Transverse colon (tissue), 4 donors: ENCODE data around the gene PPL. TPM values are rescaled to one million over a fixed set of nuclear protein-coding genes. Genes with fewer than 3 reads are reported as not detected.

Experiments used
- DNase-seq: peaks from one replicate; pipeline ENCODE4 v3.0.0-alpha.2; 2019
- H3K27ac ChIP-seq, 4 donors: fragments of 200-600 bp; sonication (generic); 2 replicates each; pipeline ENCODE4 v1.5.1; 2016 to 2018; ENCODE audit warnings: inconsistent platforms in 4 of 4
- H3K27me3 ChIP-seq: fragments of 200-600 bp; sonication (generic); 2 replicates; pipeline ENCODE4 v1.5.1; 2017; ENCODE audit warnings: inconsistent platforms
- H3K36me3 ChIP-seq, 4 donors: fragments of 200-600 bp; sonication (generic); 2 replicates each; pipeline ENCODE4 v1.5.1; 2017 to 2019; ENCODE audit warnings: inconsistent platforms in 4 of 4
- H3K4me1 ChIP-seq, 4 donors: fragments of 200-600 bp; sonication (generic); 2 replicates each; pipeline ENCODE4 v1.5.1; 2017 to 2020; ENCODE audit warnings: inconsistent platforms in 4 of 4
- H3K4me3 ChIP-seq, 4 donors: fragments of 200-600 bp; sonication (generic); 1 replicate in 1 of 4; 2 replicates in 3 of 4; pipeline versions ENCODE4 v1.5.1 to v1.6.1; 2017 to 2019; ENCODE audit warnings: inconsistent platforms in 4 of 4
- H3K9me3 ChIP-seq, 2 donors: fragments of 200-600 bp; sonication (generic); 2 replicates each; pipeline ENCODE4 v1.5.1; 2017 to 2019; ENCODE audit warnings: inconsistent platforms in 2 of 2
- CTCF ChIP-seq, 5 experiments: fragments of 200-600 bp in 3 of 5; fragments of 450-650 bp in 2 of 5; sonication (generic) in 3 of 5; IDR thresholded peaks; 1 replicate in 2 of 5; 2 replicates in 3 of 5; pipeline ENCODE4 v1.5.1; 2016 to 2017; ENCODE audit warnings: antibody characterized with exemption in 5 of 5, inconsistent platforms in 3 of 5, mild to moderate bottlenecking in 2 of 5, moderate library complexity in 1 of 5
- EP300 ChIP-seq: sonication (generic); formaldehyde crosslinking; IDR thresholded peaks from one replicate; pipeline ENCODE4 v1.6.1; 2017; ENCODE audit warnings: antibody characterized with exemption, low read depth
- POLR2A ChIP-seq: fragments of 450-650 bp; IDR thresholded peaks from one replicate; pipeline ENCODE4 v1.6.1; 2016; ENCODE audit warnings: antibody characterized with exemption, mild to moderate bottlenecking, moderate library complexity
- POLR2AphosphoS5 ChIP-seq, 3 donors: sonication (generic); formaldehyde crosslinking; IDR thresholded peaks; one replicate each; pipeline ENCODE4 v1.6.1; 2016; ENCODE audit warnings: antibody characterized with exemption in 3 of 3
- WGBS, 2 donors: methylation state at CpG; one replicate each; pipeline ENCODE4 v1.1.5; 2018; ENCODE audit warnings: low coverage in 1 of 2; 5-methylcytosine and 5-hydroxymethylcytosine counted together
- in situ Hi-C, 4 donors: fragments of 200-750 bp; cut with MboI; loops; one replicate each; pipeline versions ENCODE4 v1.15.0 to v1.15.1; 2017; ENCODE audit warnings: low sequenced_read_pairs in 3 of 4, low pct_ligation_motif_present in 1 of 4, low pct_unique_long_range_greater_than_20kb in 1 of 4
- intact Hi-C: fragments of 100-400 bp; cut with DNase I; formaldehyde crosslinking; loops from one replicate; pipeline ENCODE4 v1.15.1; 2023; ENCODE audit warnings: low total_unique reads
- total RNA-seq, 4 donors: library from RNA; depleted of rRNA; stranded (reverse); fragments of >200 nt; gene quantifications; one replicate each; pipeline ENCODE4 v1.1.0, GENCODE V29; 2016

Gene PPL
- total RNA-seq, 4 donors from 2014 or later, result 13.5 to 28.8 (median 22.8) TPM

GRCh38 chr16:4866586-4866985 lies 70.4 kb downstream of the PPL start:
- in situ Hi-C loops (no loop called here), intact Hi-C loops (no loop called here)
- 96 to 97% methylated on average over 5 to 12 of the region's 12 CpGs for WGBS, 2 donors
- DNase-seq, result no peak
- Histone ChIP-seq H3K4me1 (peaks cover 0 to 6% (median 0%) of the 10 kb centered on the region in 4 donors), H3K9me3 (no peaks in the 10 kb centered on the region), H3K36me3 (peaks cover 0 to 16% (median 2%) of the 10 kb centered on the region in 4 donors), H3K27ac (no peak overlapping the region), H3K4me3 (no peak overlapping the region), H3K27me3 (no peaks in the 10 kb centered on the region)
- no peak for TF ChIP-seq EP300
- TF ChIP-seq CTCF (IDR thresholded peaks at IDR 0.05), result no peak
- TF ChIP-seq POLR2AphosphoS5 (IDR thresholded peaks at IDR 0.05), result no peak
- TF ChIP-seq POLR2A, result no peak

GRCh38 chr16:4865231-4865860 lies 71.6 kb downstream of the PPL start:
- Histone ChIP-seq H3K36me3 (peaks cover 0 to 18% (median 4%) of the 10 kb centered on the region in 4 donors), H3K27ac (no peak overlapping the region), H3K4me1 (peaks cover 0 to 6% (median 0%) of the 10 kb centered on the region in 4 donors), H3K27me3 (no peaks in the 10 kb centered on the region), H3K9me3 (no peaks in the 10 kb centered on the region), H3K4me3 (no peak overlapping the region)
- 95 to 98% methylated on average over 13 of the region's 13 CpGs for WGBS, 2 donors
- DNase-seq, result no peak
- in situ Hi-C loops, result no loop called here
- no peak for TF ChIP-seq POLR2A
- no peak for TF ChIP-seq EP300
- TF ChIP-seq CTCF (IDR thresholded peaks at IDR 0.05), result no peak
- no peak for TF ChIP-seq POLR2AphosphoS5 (IDR thresholded peaks at IDR 0.05)
- intact Hi-C loops, result no loop called here

- Histone ChIP-seq H3K4me3 (no peak overlapping the region), H3K36me3 (peaks cover 0 to 22% (median 8%) of the 10 kb centered on the region in 4 donors), H3K4me1 (peaks cover 0 to 6% (median 0%) of the 10 kb centered on the region in 4 donors), H3K27ac (no peak overlapping the region), H3K27me3 (no peaks in the 10 kb centered on the region), H3K9me3 (no peaks in the 10 kb centered on the region)
- intact Hi-C loops (no loop called here), in situ Hi-C loops (no loop called here)
- DNase-seq, result no peak
- 84 to 85% methylated on average over 3 of the region's 3 CpGs for WGBS, 2 donors
- no peak for TF ChIP-seq CTCF (IDR thresholded peaks at IDR 0.05)
- TF ChIP-seq EP300, result no peak
- no peak for TF ChIP-seq POLR2A
- TF ChIP-seq POLR2AphosphoS5 (IDR thresholded peaks at IDR 0.05), result no peak
These were observed 72.2 kb downstream of the PPL start for GRCh38 chr16:4864728-4865127.

- in situ Hi-C loops (no loop called here), intact Hi-C loops (no loop called here)
- H3K36me3 ChIP-seq, result peaks cover 0 to 33% (median 17%) of the 10 kb centered on the region in 4 donors
- TF ChIP-seq POLR2AphosphoS5 (IDR thresholded peaks at IDR 0.05) (no peak), POLR2A (no peak), EP300 (no peak), CTCF (IDR thresholded peaks at IDR 0.05) (no peak)
- DNase-seq, result no peak
- peaks cover 0 to 6% (median 0%) of the 10 kb centered on the region in 4 donors for H3K4me1 ChIP-seq
- no peak overlapping the region for H3K27ac ChIP-seq
- H3K4me3 ChIP-seq, result no peak overlapping the region
- 50 to 57% methylated on average over 3 to 5 of the region's 5 CpGs for WGBS, 2 donors
- H3K9me3 ChIP-seq, result no peaks in the 10 kb centered on the region
- H3K27me3 ChIP-seq, result no peaks in the 10 kb centered on the region
These were observed 74.3 kb downstream of the PPL start for GRCh38 chr16:4862639-4863038.
